BLaER1 (cell line): Measurements from ENCODE around the gene TGFBR1.
"Not testable (repeated sequence)": the region's sequence is repeated elsewhere in the genome, so short reads cannot be mapped to it uniquely, and the experiment has no call there.

Experiments used
- H3K27ac ChIP-seq: shearing (Covaris generic); formaldehyde crosslinking; 2 replicates; pipeline ENCODE4 v1.8.1; 2022
- H3K27me3 ChIP-seq: shearing (Covaris generic); formaldehyde crosslinking; 2 replicates; pipeline ENCODE4 v1.8.1; 2022
- H3K36me3 ChIP-seq: shearing (Covaris generic); formaldehyde crosslinking; 2 replicates; pipeline ENCODE4 v1.8.1; 2022
- H3K4me1 ChIP-seq: shearing (Covaris generic); formaldehyde crosslinking; 2 replicates; pipeline ENCODE4 v1.8.1; 2022
- H3K4me2 ChIP-seq: shearing (Covaris generic); formaldehyde crosslinking; 2 replicates; pipeline ENCODE4 v1.8.1; 2022
- H3K4me3 ChIP-seq: shearing (Covaris generic); formaldehyde crosslinking; 2 replicates; pipeline ENCODE4 v1.8.1; 2022
- H3K9ac ChIP-seq: shearing (Covaris generic); formaldehyde crosslinking; 2 replicates; pipeline ENCODE4 v1.8.1; 2022
- H3K9me3 ChIP-seq: shearing (Covaris generic); formaldehyde crosslinking; 2 replicates; pipeline ENCODE4 v1.8.1; 2022
- H4K20me1 ChIP-seq: shearing (Covaris generic); formaldehyde crosslinking; 2 replicates; pipeline ENCODE4 v1.8.1; 2022
- Cebpa-rat ChIP-seq: shearing (Covaris generic); IDR thresholded peaks from 2 replicates; pipeline ENCODE4 v1.8.1; 2022

TGFBR1 gene

GRCh38 chr9:99192786-99193465 is 88.0 kb downstream of the TGFBR1 start:
- Histone ChIP-seq H3K27ac (no peak overlapping the region), H3K36me3 (no peaks in the 10 kb centered on the region), H3K4me2 (no peak overlapping the region), H4K20me1 (no peaks in the 10 kb centered on the region), H3K4me3 (no peak overlapping the region), H3K9ac (no peak overlapping the region), H3K4me1 (peaks cover 4% of the 10 kb centered on the region; the same call in 1 of the 2 replicates), H3K27me3 (no peaks in the 10 kb centered on the region), H3K9me3 (no peaks in the 10 kb centered on the region)
- no peak for TF ChIP-seq Cebpa-rat

- Histone ChIP-seq H3K27me3 (no peaks in the 10 kb centered on the region), H4K20me1 (no peaks in the 10 kb centered on the region), H3K27ac (no peak overlapping the region), H3K4me1 (0 out of 2 replicates have a peak, but pooled peaks cover 4% of the 10 kb centered on the region), H3K4me3 (no peak overlapping the region), H3K4me2 (no peak overlapping the region), H3K36me3 (no peaks in the 10 kb centered on the region), H3K9me3 (no peaks in the 10 kb centered on the region), H3K9ac (no peak overlapping the region)
- no peak for TF ChIP-seq Cebpa-rat
Measured at GRCh38 chr9:99193466-99193821, 88.5 kb downstream of the TGFBR1 start.

GRCh38 chr9:99196484-99196883 is 91.6 kb downstream of the TGFBR1 start:
- H3K4me2 ChIP-seq, H3K27ac ChIP-seq, H4K20me1 ChIP-seq, H3K4me1 ChIP-seq, H3K27me3 ChIP-seq, H3K4me3 ChIP-seq, H3K36me3 ChIP-seq, H3K9ac ChIP-seq, H3K9me3 ChIP-seq: not testable (repeated sequence)

GRCh38 chr9:99197124-99197630 is 92.3 kb downstream of the TGFBR1 start:
- Histone ChIP-seq H3K27ac (no peak overlapping the region), H3K36me3 (no peaks in the 10 kb centered on the region), H3K4me1 (no peaks in the 10 kb centered on the region), H3K4me2 (no peak overlapping the region), H3K27me3 (no peaks in the 10 kb centered on the region), H3K9me3 (no peaks in the 10 kb centered on the region), H4K20me1 (no peaks in the 10 kb centered on the region), H3K9ac (no peak overlapping the region), H3K4me3 (no peak overlapping the region)
- no peak for TF ChIP-seq Cebpa-rat

GRCh38 chr9:99197987-99198386 is 93.1 kb downstream of the TGFBR1 start:
- Histone ChIP-seq H3K4me2 (no peak overlapping the region), H3K9me3 (no peaks in the 10 kb centered on the region), H3K27ac (no peak overlapping the region), H3K36me3 (no peaks in the 10 kb centered on the region), H3K9ac (no peak overlapping the region), H3K4me3 (no peak overlapping the region), H3K27me3 (no peaks in the 10 kb centered on the region), H4K20me1 (no peaks in the 10 kb centered on the region), H3K4me1 (no peaks in the 10 kb centered on the region)
- TF ChIP-seq Cebpa-rat: no peak

GRCh38 chr9:99199938-99200539 is 95.1 kb downstream of the TGFBR1 start:
- Histone ChIP-seq H3K36me3 (no peaks in the 10 kb centered on the region), H3K9me3 (no peaks in the 10 kb centered on the region), H4K20me1 (no peaks in the 10 kb centered on the region), H3K4me2 (no peak overlapping the region), H3K4me1 (no peaks in the 10 kb centered on the region), H3K9ac (no peak overlapping the region), H3K27me3 (no peaks in the 10 kb centered on the region), H3K27ac (no peak overlapping the region), H3K4me3 (no peak overlapping the region)
- TF ChIP-seq Cebpa-rat: no peak

- H3K9ac ChIP-seq: no peak overlapping the region
- no peak overlapping the region for H3K4me2 ChIP-seq
- H3K4me3 ChIP-seq: no peak overlapping the region
- H3K4me1 ChIP-seq: no peaks in the 10 kb centered on the region
- H3K9me3 ChIP-seq: no peaks in the 10 kb centered on the region
- no peaks in the 10 kb centered on the region for H3K27me3 ChIP-seq
- H3K36me3 ChIP-seq: no peaks in the 10 kb centered on the region
- no peak overlapping the region for H3K27ac ChIP-seq
- no peak for TF ChIP-seq Cebpa-rat
- no peaks in the 10 kb centered on the region for H4K20me1 ChIP-seq
Measured at GRCh38 chr9:99201603-99202002, 96.7 kb downstream of the TGFBR1 start.
